ENCODE data around the gene AIF1L. TPM values are rescaled to one million over a fixed set of nuclear protein-coding genes. Genes with fewer than 3 reads are reported as not detected.

AIF1L gene
- total and polyA plus RNA-seq, 7 donors: 2.4 to 11.6 (median 3.2) TPM

DNA sequence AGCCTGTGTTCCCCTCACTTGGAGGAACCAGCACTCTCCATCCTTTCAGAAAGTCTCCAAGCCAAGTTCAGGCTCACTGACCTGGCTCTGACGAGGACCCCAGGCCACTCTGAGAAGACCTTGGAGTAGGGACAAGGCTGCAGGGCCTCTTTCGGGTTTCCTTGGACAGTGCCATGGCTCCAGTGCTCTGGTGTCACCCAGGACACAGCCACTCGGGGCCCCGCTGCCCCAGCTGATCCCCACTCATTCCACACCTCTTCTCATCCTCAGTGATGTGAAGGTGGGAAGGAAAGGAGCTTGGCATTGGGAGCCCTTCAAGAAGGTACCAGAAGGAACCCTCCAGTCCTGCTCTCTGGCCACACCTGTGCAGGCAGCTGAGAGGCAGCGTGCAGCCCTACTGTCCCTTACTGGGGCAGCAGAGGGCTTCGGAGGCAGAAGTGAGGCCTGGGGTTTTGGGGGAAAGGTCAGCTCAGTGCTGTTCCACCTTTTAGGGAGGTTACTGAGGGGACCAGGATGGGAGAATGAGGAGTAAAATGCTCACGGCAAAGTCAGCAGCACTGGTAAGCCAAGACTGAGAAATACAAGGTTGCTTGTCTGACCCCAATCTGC, 24.4 kb downstream of the AIF1L start:
- WGBS, 2 donors: 90 to 92% methylated on average over 7 of the region's 7 CpGs
- H3K9me3 ChIP-seq: no peaks in the 10 kb centered on the region
- H3K36me3 ChIP-seq: no peaks in the 10 kb centered on the region
- H3K4me3 ChIP-seq: no peak overlapping the region
- intact Hi-C loops (cut with DNase I): no loop called here
- no peak for DNase-seq
- H3K4me1 ChIP-seq: peaks cover 0 to 7% (median 6%) of the 10 kb centered on the region in 4 donors
- no peaks in the 10 kb centered on the region for H3K27me3 ChIP-seq
- no peak overlapping the region for H3K27ac ChIP-seq
- TF ChIP-seq POLR2A (IDR thresholded peaks at IDR 0.05) (no peak), EP300 (IDR thresholded peaks at IDR 0.05) (no peak), POLR2AphosphoS5 (IDR thresholded peaks at IDR 0.05) (no peak), CTCF (IDR thresholded peaks at IDR 0.05) (no peak)

GRCh38 chr9:131121346-131121745, 25.0 kb downstream of the AIF1L start:
- Histone ChIP-seq H3K27me3 (no peaks in the 10 kb centered on the region), H3K4me3 (no peak overlapping the region), H3K36me3 (no peaks in the 10 kb centered on the region), H3K4me1 (peaks cover 0 to 13% (median 10%) of the 10 kb centered on the region in 4 donors), H3K27ac (no peak overlapping the region), H3K9me3 (no peaks in the 10 kb centered on the region)
- WGBS, 2 donors: 79 to 88% methylated on average over 2 of the region's 2 CpGs
- no peak for DNase-seq
- intact Hi-C loops (cut with DNase I): no loop called here
- no peak for TF ChIP-seq CTCF (IDR thresholded peaks at IDR 0.05)
- no peak for TF ChIP-seq EP300 (IDR thresholded peaks at IDR 0.05)
- TF ChIP-seq POLR2AphosphoS5 (IDR thresholded peaks at IDR 0.05): no peak
- TF ChIP-seq POLR2A (IDR thresholded peaks at IDR 0.05): no peak

- peaks cover 0 to 1% (median 0%) of the 10 kb centered on the region in 4 donors for H3K36me3 ChIP-seq
- DNase-seq: no peak
- no peaks in the 10 kb centered on the region for H3K9me3 ChIP-seq
- H3K27ac ChIP-seq: no peak overlapping the region
- H3K27me3 ChIP-seq: no peaks in the 10 kb centered on the region
- H3K4me1 ChIP-seq: peaks cover 0 to 20% (median 18%) of the 10 kb centered on the region in 4 donors
- intact Hi-C loops (cut with DNase I): no loop called here
- WGBS, 2 donors: 84 to 87% methylated on average over 2 of the region's 2 CpGs
- H3K4me3 ChIP-seq: no peak overlapping the region
- TF ChIP-seq CTCF (IDR thresholded peaks at IDR 0.05) (no peak), EP300 (IDR thresholded peaks at IDR 0.05) (no peak), POLR2A (IDR thresholded peaks at IDR 0.05) (no peak), POLR2AphosphoS5 (IDR thresholded peaks at IDR 0.05) (no peak)
These were observed 25.8 kb downstream of the AIF1L start for GRCh38 chr9:131122158-131122557.

DNA sequence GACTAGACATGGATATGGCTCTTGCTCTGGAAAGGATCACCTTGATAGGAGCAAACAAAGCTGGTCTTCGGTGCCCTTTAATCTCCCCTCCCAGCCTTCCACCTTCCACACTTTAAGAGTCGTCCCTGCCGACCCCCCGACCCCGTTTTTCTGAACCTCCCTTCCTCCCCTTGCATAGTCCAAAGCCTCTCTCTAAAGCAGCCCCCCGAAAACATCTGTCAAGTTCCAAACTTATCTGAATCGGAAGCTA, 28.6 kb downstream of the AIF1L start:
- no peaks in the 10 kb centered on the region for H3K27me3 ChIP-seq
- H3K27ac ChIP-seq: peak overlapping the region; percentile 82 to 91 (median 86)
- H3K36me3 ChIP-seq: peaks cover 3 to 29% (median 26%) of the 10 kb centered on the region in 4 donors
- DNase-seq: no peak
- no peaks in the 10 kb centered on the region for H3K9me3 ChIP-seq
- 2% methylated on average over 7 of the region's 7 CpGs for WGBS, 2 donors
- TF ChIP-seq CTCF (IDR thresholded peaks at IDR 0.05) (no peak), POLR2A (IDR thresholded peaks at IDR 0.05) (no peak), EP300 (IDR thresholded peaks at IDR 0.05) (no peak), POLR2AphosphoS5 (IDR thresholded peaks at IDR 0.05) (no peak)
- H3K4me3 ChIP-seq: peak overlapping the region; percentile 47 to 83 (median 76)
- H3K4me1 ChIP-seq: peaks cover 0 to 22% (median 19%) of the 10 kb centered on the region in 4 donors
- intact Hi-C loops (cut with DNase I): no loop called here
